ENCODE measurements around the gene MPV17. TPM values are rescaled to one million over a fixed set of nuclear protein-coding genes. Genes with fewer than 3 reads are reported as not detected.

Gene MPV17
- total RNA-seq, 1 experiment from 2014 or later: 51.5 TPM

DNA sequence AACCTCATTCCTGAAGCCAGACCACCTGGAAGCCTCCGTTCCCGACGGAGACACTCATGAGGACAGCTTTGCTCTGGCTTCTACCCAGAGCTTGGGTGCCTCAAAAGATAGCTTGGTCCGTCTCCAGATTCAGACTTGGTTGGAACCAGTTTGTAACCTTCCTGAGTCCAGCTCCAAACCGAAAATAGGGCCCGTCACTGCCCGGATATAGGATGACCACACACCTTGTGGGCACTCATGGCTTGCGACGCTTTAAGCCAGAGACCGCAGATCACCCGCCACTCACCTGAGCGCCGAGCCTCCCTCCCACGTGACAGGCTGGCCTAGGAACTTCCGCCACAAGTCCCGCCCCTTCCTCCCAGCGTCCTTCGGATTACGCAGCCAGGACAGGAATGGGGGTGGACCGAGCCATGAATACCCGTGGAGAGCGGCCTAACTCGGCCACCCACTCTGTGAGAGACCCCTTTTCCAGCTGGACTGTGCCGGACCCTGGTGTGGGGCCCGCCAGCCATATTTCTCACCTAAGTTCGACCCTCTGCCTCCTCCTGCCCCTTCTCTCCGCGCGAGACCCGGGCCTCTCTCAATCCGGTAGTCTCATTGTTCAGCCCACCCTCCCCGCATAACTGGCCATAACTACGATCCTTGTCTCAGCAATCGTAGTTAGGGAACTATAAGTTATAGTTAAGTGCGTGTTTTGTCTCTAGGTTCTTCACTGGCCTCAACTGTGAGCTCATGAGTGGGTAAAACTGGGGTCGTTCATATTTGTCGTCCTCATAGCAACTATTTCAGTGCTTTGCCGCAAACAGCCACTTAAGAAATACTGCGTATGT lies at the start of gene MPV17 (continued):
- TF ChIP-seq, protein P1, sequence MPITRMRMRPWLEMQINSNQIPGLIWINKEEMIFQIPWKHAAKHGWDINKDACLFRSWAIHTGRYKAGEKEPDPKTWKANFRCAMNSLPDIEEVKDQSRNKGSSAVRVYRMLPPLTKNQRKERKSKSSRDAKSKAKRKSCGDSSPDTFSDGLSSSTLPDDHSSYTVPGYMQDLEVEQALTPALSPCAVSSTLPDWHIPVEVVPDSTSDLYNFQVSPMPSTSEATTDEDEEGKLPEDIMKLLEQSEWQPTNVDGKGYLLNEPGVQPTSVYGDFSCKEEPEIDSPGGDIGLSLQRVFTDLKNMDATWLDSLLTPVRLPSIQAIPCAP (CRISPR knock-in tag; IDR thresholded peaks at IDR 0.05): no peak
- TF ChIP-seq FOXK1 (CRISPR knock-in tag; IDR thresholded peaks at IDR 0.05) (peak; percentile 90), TEAD1 (CRISPR knock-in tag; IDR thresholded peaks at IDR 0.05) (peak; percentile 56; the same call in 1 of the 2 replicates), GABPB1 (CRISPR knock-in tag; IDR thresholded peaks at IDR 0.05) (peak; percentile 84), JUN (CRISPR knock-in tag; IDR thresholded peaks at IDR 0.05) (no peak), NFE2L1 (CRISPR knock-in tag; IDR thresholded peaks at IDR 0.05) (0 out of 2 replicates have a peak, but pooled peaks have one; percentile 18), NR3C1 (CRISPR knock-in tag; conservative IDR thresholded peaks at IDR 0.05; ENCODE audit: low read depth) (no peak), FOXP1 (CRISPR knock-in tag; IDR thresholded peaks at IDR 0.05; ENCODE audit: borderline replicate concordance) (0 out of 2 replicates have a peak, but pooled peaks have one; percentile 53), RELA (CRISPR knock-in tag; IDR thresholded peaks at IDR 0.05; ENCODE audit: borderline replicate concordance) (no peak)
- TF ChIP-seq, protein P2, sequence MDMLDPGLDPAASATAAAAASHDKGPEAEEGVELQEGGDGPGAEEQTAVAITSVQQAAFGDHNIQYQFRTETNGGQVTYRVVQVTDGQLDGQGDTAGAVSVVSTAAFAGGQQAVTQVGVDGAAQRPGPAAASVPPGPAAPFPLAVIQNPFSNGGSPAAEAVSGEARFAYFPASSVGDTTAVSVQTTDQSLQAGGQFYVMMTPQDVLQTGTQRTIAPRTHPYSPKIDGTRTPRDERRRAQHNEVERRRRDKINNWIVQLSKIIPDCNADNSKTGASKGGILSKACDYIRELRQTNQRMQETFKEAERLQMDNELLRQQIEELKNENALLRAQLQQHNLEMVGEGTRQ (CRISPR knock-in tag; IDR thresholded peaks at IDR 0.05): peak; percentile 97
- TF ChIP-seq, protein P3, sequence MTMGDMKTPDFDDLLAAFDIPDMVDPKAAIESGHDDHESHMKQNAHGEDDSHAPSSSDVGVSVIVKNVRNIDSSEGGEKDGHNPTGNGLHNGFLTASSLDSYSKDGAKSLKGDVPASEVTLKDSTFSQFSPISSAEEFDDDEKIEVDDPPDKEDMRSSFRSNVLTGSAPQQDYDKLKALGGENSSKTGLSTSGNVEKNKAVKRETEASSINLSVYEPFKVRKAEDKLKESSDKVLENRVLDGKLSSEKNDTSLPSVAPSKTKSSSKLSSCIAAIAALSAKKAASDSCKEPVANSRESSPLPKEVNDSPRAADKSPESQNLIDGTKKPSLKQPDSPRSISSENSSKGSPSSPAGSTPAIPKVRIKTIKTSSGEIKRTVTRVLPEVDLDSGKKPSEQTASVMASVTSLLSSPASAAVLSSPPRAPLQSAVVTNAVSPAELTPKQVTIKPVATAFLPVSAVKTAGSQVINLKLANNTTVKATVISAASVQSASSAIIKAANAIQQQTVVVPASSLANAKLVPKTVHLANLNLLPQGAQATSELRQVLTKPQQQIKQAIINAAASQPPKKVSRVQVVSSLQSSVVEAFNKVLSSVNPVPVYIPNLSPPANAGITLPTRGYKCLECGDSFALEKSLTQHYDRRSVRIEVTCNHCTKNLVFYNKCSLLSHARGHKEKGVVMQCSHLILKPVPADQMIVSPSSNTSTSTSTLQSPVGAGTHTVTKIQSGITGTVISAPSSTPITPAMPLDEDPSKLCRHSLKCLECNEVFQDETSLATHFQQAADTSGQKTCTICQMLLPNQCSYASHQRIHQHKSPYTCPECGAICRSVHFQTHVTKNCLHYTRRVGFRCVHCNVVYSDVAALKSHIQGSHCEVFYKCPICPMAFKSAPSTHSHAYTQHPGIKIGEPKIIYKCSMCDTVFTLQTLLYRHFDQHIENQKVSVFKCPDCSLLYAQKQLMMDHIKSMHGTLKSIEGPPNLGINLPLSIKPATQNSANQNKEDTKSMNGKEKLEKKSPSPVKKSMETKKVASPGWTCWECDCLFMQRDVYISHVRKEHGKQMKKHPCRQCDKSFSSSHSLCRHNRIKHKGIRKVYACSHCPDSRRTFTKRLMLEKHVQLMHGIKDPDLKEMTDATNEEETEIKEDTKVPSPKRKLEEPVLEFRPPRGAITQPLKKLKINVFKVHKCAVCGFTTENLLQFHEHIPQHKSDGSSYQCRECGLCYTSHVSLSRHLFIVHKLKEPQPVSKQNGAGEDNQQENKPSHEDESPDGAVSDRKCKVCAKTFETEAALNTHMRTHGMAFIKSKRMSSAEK (CRISPR knock-in tag; IDR thresholded peaks at IDR 0.05; ENCODE audit: borderline replicate concordance): 0 out of 2 replicates have a peak, but pooled peaks have one; percentile 61
- TF ChIP-seq, protein P4, sequence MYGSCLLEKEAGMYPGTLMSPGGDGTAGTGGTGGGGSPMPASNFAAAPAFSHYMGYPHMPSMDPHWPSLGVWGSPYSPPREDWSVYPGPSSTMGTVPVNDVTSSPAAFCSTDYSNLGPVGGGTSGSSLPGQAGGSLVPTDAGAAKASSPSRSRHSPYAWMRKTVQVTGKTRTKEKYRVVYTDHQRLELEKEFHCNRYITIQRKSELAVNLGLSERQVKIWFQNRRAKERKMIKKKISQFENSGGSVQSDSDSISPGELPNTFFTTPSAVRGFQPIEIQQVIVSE (CRISPR knock-in tag; IDR thresholded peaks at IDR 0.05; ENCODE audit: borderline replicate concordance): no peak
- TF ChIP-seq, protein P5, sequence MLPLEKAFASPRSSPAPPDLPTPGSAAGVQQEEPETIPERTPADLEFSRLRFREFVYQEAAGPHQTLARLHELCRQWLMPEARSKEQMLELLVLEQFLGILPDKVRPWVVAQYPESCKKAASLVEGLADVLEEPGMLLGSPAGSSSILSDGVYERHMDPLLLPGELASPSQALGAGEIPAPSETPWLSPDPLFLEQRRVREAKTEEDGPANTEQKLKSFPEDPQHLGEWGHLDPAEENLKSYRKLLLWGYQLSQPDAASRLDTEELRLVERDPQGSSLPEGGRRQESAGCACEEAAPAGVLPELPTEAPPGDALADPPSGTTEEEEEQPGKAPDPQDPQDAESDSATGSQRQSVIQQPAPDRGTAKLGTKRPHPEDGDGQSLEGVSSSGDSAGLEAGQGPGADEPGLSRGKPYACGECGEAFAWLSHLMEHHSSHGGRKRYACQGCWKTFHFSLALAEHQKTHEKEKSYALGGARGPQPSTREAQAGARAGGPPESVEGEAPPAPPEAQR (CRISPR knock-in tag; IDR thresholded peaks at IDR 0.05): no peak

DNA sequence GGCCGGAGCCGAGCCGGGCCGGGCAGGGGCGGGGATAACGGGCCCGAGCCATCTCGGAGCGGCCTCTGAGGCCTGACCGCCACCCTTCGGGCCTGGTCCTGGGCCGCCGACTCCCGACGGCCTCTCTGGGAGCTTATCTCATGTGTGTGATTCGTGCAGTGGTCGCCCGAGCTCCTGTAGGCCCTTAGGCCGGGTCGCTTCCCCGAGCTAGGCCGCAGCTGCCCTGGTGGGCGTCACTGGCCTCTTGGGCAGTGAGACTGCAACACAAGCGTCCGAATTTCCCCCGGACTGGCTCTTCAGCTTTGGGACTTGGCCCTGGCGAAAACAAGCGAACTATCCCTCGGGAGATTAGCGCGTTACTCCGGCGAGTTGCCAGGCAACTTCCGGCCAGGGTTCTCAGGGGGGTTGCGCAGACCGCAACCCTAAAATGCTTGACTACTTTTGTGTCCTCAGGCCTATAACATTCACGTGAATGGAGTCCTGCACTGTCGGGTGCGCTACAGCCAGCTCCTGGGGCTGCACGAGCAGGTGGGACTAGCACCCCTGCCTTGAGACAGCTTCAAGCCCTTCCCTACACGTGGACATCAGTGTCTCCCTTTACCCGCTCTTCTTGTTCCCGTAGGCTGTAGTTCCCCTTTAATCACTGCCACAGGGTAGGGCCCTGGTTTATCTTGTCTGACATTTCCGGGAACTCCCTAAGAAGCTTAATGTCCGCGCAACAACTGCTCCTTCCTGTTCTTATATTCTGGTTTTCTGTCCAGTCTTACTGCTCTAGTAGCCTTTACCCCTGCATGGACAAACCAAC lies 48.1 kb upstream of the MPV17 start:
- ATAC-seq (peak; percentile 7), DNase-seq (ENCODE audit: low spot score) (no peak)
- ChIA-PET CTCF (interaction anchor here (0.6 to 1.7 kb wide), 3 partner anchors 10 to 257 kb away, joined by 3 to 6 read pairs (median 3); partner anchors contain the start of genes CCDC121, GPN1 and ZNF513), POLR2A (interaction anchor here (0.9 to 1.5 kb wide), 2 partner anchors 9 to 14 kb away, joined by 4 to 9 read pairs; partner anchors contain the start of genes GTF3C2 and ZNF513)
- H3K4me3 Mint-ChIP-seq: peak overlapping the region; percentile 97
- H3K36me3 Mint-ChIP-seq: peaks cover 62% of the 10 kb centered on the region
- no peaks in the 10 kb centered on the region for H3K27me3 Mint-ChIP-seq (ENCODE audit: low read depth)
- H3K4me1 Mint-ChIP-seq: peaks cover 20% of the 10 kb centered on the region
- peak overlapping the region; percentile 95 for H3K27ac Mint-ChIP-seq
- no peaks in the 10 kb centered on the region for H3K9me3 Mint-ChIP-seq
- no peak for TF ChIP-seq ZBTB21 (CRISPR knock-in tag; IDR thresholded peaks at IDR 0.05; ENCODE audit: borderline replicate concordance)
- TF ChIP-seq, protein P6, sequence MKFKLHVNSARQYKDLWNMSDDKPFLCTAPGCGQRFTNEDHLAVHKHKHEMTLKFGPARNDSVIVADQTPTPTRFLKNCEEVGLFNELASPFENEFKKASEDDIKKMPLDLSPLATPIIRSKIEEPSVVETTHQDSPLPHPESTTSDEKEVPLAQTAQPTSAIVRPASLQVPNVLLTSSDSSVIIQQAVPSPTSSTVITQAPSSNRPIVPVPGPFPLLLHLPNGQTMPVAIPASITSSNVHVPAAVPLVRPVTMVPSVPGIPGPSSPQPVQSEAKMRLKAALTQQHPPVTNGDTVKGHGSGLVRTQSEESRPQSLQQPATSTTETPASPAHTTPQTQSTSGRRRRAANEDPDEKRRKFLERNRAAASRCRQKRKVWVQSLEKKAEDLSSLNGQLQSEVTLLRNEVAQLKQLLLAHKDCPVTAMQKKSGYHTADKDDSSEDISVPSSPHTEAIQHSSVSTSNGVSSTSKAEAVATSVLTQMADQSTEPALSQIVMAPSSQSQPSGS (CRISPR knock-in tag; IDR thresholded peaks at IDR 0.05; ENCODE audit: borderline replicate concordance, low read depth): no peak
- TF ChIP-seq, protein P7, sequence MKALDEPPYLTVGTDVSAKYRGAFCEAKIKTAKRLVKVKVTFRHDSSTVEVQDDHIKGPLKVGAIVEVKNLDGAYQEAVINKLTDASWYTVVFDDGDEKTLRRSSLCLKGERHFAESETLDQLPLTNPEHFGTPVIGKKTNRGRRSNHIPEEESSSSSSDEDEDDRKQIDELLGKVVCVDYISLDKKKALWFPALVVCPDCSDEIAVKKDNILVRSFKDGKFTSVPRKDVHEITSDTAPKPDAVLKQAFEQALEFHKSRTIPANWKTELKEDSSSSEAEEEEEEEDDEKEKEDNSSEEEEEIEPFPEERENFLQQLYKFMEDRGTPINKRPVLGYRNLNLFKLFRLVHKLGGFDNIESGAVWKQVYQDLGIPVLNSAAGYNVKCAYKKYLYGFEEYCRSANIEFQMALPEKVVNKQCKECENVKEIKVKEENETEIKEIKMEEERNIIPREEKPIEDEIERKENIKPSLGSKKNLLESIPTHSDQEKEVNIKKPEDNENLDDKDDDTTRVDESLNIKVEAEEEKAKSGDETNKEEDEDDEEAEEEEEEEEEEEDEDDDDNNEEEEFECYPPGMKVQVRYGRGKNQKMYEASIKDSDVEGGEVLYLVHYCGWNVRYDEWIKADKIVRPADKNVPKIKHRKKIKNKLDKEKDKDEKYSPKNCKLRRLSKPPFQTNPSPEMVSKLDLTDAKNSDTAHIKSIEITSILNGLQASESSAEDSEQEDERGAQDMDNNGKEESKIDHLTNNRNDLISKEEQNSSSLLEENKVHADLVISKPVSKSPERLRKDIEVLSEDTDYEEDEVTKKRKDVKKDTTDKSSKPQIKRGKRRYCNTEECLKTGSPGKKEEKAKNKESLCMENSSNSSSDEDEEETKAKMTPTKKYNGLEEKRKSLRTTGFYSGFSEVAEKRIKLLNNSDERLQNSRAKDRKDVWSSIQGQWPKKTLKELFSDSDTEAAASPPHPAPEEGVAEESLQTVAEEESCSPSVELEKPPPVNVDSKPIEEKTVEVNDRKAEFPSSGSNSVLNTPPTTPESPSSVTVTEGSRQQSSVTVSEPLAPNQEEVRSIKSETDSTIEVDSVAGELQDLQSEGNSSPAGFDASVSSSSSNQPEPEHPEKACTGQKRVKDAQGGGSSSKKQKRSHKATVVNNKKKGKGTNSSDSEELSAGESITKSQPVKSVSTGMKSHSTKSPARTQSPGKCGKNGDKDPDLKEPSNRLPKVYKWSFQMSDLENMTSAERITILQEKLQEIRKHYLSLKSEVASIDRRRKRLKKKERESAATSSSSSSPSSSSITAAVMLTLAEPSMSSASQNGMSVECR (CRISPR knock-in tag; IDR thresholded peaks at IDR 0.05; ENCODE audit: borderline replicate concordance): peak; percentile 40; the same call in 1 of the 2 replicates
